Measurements from ENCODE around the gene HDAC4.

Gene HDAC4

GRCh38 chr2:239226677-239227581, 173.9 kb downstream of the HDAC4 start:
- in situ Hi-C loops (cut with MboI; ENCODE audit: low sequenced_read_pairs), result no loop called here

- in situ Hi-C loops (cut with MboI; ENCODE audit: low sequenced_read_pairs), result no loop called here
These were observed 174.8 kb downstream of the HDAC4 start for GRCh38 chr2:239225871-239226561.

GRCh38 chr2:239225371-239225851, 175.4 kb downstream of the HDAC4 start:
- in situ Hi-C loops (cut with MboI; ENCODE audit: low sequenced_read_pairs), result no loop called here

- in situ Hi-C loops (cut with MboI; ENCODE audit: low sequenced_read_pairs), result no loop called here
These were observed 175.9 kb downstream of the HDAC4 start for GRCh38 chr2:239224955-239225354.

GRCh38 chr2:239224199-239224570, 176.6 kb downstream of the HDAC4 start:
- in situ Hi-C loops (cut with MboI; ENCODE audit: low sequenced_read_pairs), result no loop called here

- in situ Hi-C loops (cut with MboI; ENCODE audit: low sequenced_read_pairs), result no loop called here
These were observed 177.3 kb downstream of the HDAC4 start for GRCh38 chr2:239223310-239224198.

GRCh38 chr2:239222706-239223309, 178.0 kb downstream of the HDAC4 start:
- in situ Hi-C loops (cut with MboI; ENCODE audit: low sequenced_read_pairs), result no loop called here

- in situ Hi-C loops (cut with MboI; ENCODE audit: low sequenced_read_pairs), result no loop called here
These were observed 178.5 kb downstream of the HDAC4 start for GRCh38 chr2:239222312-239222660.

- in situ Hi-C loops (cut with MboI; ENCODE audit: low sequenced_read_pairs), result no loop called here
These were observed 179.8 kb downstream of the HDAC4 start for GRCh38 chr2:239220981-239221396.

GRCh38 chr2:239220341-239220740, 180.5 kb downstream of the HDAC4 start:
- in situ Hi-C loops (cut with MboI; ENCODE audit: low sequenced_read_pairs), result no loop called here

GRCh38 chr2:239216614-239217273, 184.1 kb downstream of the HDAC4 start:
- in situ Hi-C loops (cut with MboI; ENCODE audit: low sequenced_read_pairs), result no loop called here

- in situ Hi-C loops (cut with MboI; ENCODE audit: low sequenced_read_pairs), result no loop called here
These were observed 184.7 kb downstream of the HDAC4 start for GRCh38 chr2:239215988-239216613.

GRCh38 chr2:239215136-239215925, 185.5 kb downstream of the HDAC4 start:
- in situ Hi-C loops (cut with MboI; ENCODE audit: low sequenced_read_pairs), result no loop called here

- in situ Hi-C loops (cut with MboI; ENCODE audit: low sequenced_read_pairs), result no loop called here
These were observed 186.1 kb downstream of the HDAC4 start for GRCh38 chr2:239214725-239215124.

GRCh38 chr2:239213643-239214101, 187.1 kb downstream of the HDAC4 start:
- in situ Hi-C loops (cut with MboI; ENCODE audit: low sequenced_read_pairs), result no loop called here

GRCh38 chr2:239212929-239213642, 187.7 kb downstream of the HDAC4 start:
- in situ Hi-C loops (cut with MboI; ENCODE audit: low sequenced_read_pairs), result no loop called here

- in situ Hi-C loops (cut with MboI; ENCODE audit: low sequenced_read_pairs), result no loop called here
These were observed 188.5 kb downstream of the HDAC4 start for GRCh38 chr2:239212121-239212928.
